B cell (primary cell): ENCODE measurements around the gene DDAH2.

Experiments used
- CTCF ChIP-seq: fragments of 200-600 bp; IDR thresholded peaks from one replicate; pipeline ENCODE4 v1.8.0; 2022; ENCODE audit warnings: antibody characterized with exemption, mild to moderate bottlenecking
- EZH2 ChIP-seq: IDR thresholded peaks from 2 replicates; pipeline ENCODE4 v1.6.1; 2012; ENCODE audit warnings: borderline replicate concordance, low read depth, mild to moderate bottlenecking, moderate library complexity, low read length; ENCODE audit not compliant: insufficient read depth, poor library complexity, severe bottlenecking

GRCh38 chr6:31727034-31727716, 1.9 kb downstream of the DDAH2 start:
- TF ChIP-seq CTCF, result no peak
- no peak for TF ChIP-seq EZH2
